HEK293 (cell line): ENCODE results near the gene STARD10.

Experiments used
- ELK4 ChIP-seq: IDR thresholded peaks from 2 replicates; pipeline ENCODE4 v1.6.1; 2011; ENCODE audit warnings: mild to moderate bottlenecking, low read depth, low read length, borderline replicate concordance
- GLI4 ChIP-seq: fragments of 450-650 bp; formaldehyde crosslinking; IDR thresholded peaks from 2 replicates; pipeline ENCODE4 v1.5.1; 2016; ENCODE audit warnings: missing biosample characterization, missing genetic modification characterization
- GLIS1 ChIP-seq: fragments of 450-650 bp; formaldehyde crosslinking; IDR thresholded peaks from 2 replicates; pipeline ENCODE4 v1.5.1; 2016; ENCODE audit warnings: missing biosample characterization, missing genetic modification characterization
- HOXD13 ChIP-seq: sonication (generic); formaldehyde crosslinking; IDR thresholded peaks from 2 replicates; pipeline ENCODE4 v1.8.0; 2022; ENCODE audit warnings: missing genetic modification reagents, borderline replicate concordance
- KLF8 ChIP-seq: fragments of 450-650 bp; formaldehyde crosslinking; IDR thresholded peaks from 2 replicates; pipeline ENCODE4 v1.5.1; 2016; ENCODE audit warnings: missing biosample characterization, missing genetic modification characterization
- OSR2 ChIP-seq: fragments of 450-650 bp; formaldehyde crosslinking; IDR thresholded peaks from 2 replicates; pipeline ENCODE4 v1.5.1; 2016; ENCODE audit warnings: missing biosample characterization, missing genetic modification characterization
- RBAK ChIP-seq: fragments of 450-650 bp; formaldehyde crosslinking; IDR thresholded peaks from 2 replicates; pipeline ENCODE4 v1.5.1; 2016; ENCODE audit warnings: missing biosample characterization, missing genetic modification characterization
- SP2 ChIP-seq: fragments of 450-650 bp; formaldehyde crosslinking; IDR thresholded peaks from 2 replicates; pipeline ENCODE4 v1.5.1; 2016; ENCODE audit warnings: missing biosample characterization, missing genetic modification characterization
- TCF7L2 ChIP-seq: IDR thresholded peaks from 2 replicates; pipeline ENCODE4 v1.6.1; 2011; ENCODE audit warnings: low read depth, mild to moderate bottlenecking, inconsistent platforms, low read length, moderate library complexity, borderline replicate concordance
- ZBTB17 ChIP-seq: fragments of 450-650 bp; formaldehyde crosslinking; IDR thresholded peaks from 2 replicates; pipeline ENCODE4 v1.5.1; 2016; ENCODE audit warnings: missing biosample characterization, missing genetic modification characterization
- ZBTB20 ChIP-seq: fragments of 450-650 bp; formaldehyde crosslinking; IDR thresholded peaks from 2 replicates; pipeline ENCODE4 v1.5.1; 2016; ENCODE audit warnings: missing biosample characterization, missing genetic modification characterization
- ZBTB21 ChIP-seq: fragments of 450-650 bp; formaldehyde crosslinking; IDR thresholded peaks from 2 replicates; pipeline ENCODE4 v1.5.1; 2017; ENCODE audit warnings: missing biosample characterization, missing genetic modification characterization
- ZBTB26 ChIP-seq: fragments of 450-650 bp; formaldehyde crosslinking; optimal IDR thresholded peaks from 2 replicates; pipeline ENCODE3; 2016; ENCODE audit warnings: missing biosample characterization, mild to moderate bottlenecking, missing genetic modification characterization
- ZBTB6 ChIP-seq: fragments of 450-650 bp; formaldehyde crosslinking; IDR thresholded peaks from 2 replicates; pipeline ENCODE4 v1.5.1; 2017; ENCODE audit warnings: missing biosample characterization, missing genetic modification characterization
- ZBTB8A ChIP-seq: fragments of 450-650 bp; formaldehyde crosslinking; IDR thresholded peaks from 2 replicates; pipeline ENCODE4 v1.5.1; 2016; ENCODE audit warnings: missing biosample characterization, missing genetic modification characterization
- ZFP3 ChIP-seq: fragments of 450-650 bp; formaldehyde crosslinking; IDR thresholded peaks from 2 replicates; pipeline ENCODE4 v1.5.1; 2016; ENCODE audit warnings: low read depth, missing biosample characterization, missing genetic modification characterization
- ZNF146 ChIP-seq: fragments of 450-650 bp; formaldehyde crosslinking; IDR thresholded peaks from 2 replicates; pipeline ENCODE4 v1.5.1; 2016; ENCODE audit warnings: missing biosample characterization, missing genetic modification characterization
- ZNF16 ChIP-seq: fragments of 450-650 bp; formaldehyde crosslinking; IDR thresholded peaks from 2 replicates; pipeline ENCODE4 v1.5.1; 2016; ENCODE audit warnings: low read depth, missing biosample characterization, missing genetic modification characterization
- ZNF174 ChIP-seq: fragments of 450-650 bp; formaldehyde crosslinking; IDR thresholded peaks from 2 replicates; pipeline ENCODE4 v1.5.0; 2017; ENCODE audit warnings: missing biosample characterization, mild to moderate bottlenecking, missing genetic modification characterization
- ZNF248 ChIP-seq: fragments of 450-650 bp; formaldehyde crosslinking; IDR thresholded peaks from 2 replicates; pipeline ENCODE4 v1.5.1; 2017; ENCODE audit warnings: missing biosample characterization, missing genetic modification characterization
- ZNF311 ChIP-seq: fragments of 450-650 bp; formaldehyde crosslinking; IDR thresholded peaks from 2 replicates; pipeline ENCODE4 v1.5.1; 2017; ENCODE audit warnings: missing biosample characterization, missing genetic modification characterization, borderline replicate concordance
- ZNF341 ChIP-seq: fragments of 450-650 bp; formaldehyde crosslinking; IDR thresholded peaks from 2 replicates; pipeline ENCODE4; 2016; ENCODE audit warnings: low read depth, missing biosample characterization, missing genetic modification characterization
- ZNF404 ChIP-seq: fragments of 450-650 bp; formaldehyde crosslinking; IDR thresholded peaks from 2 replicates; pipeline ENCODE4 v1.5.1; 2017; ENCODE audit warnings: missing biosample characterization, missing genetic modification characterization
- ZNF426 ChIP-seq: fragments of 450-650 bp; formaldehyde crosslinking; IDR thresholded peaks from 2 replicates; pipeline ENCODE4 v1.5.1; 2017; ENCODE audit warnings: missing biosample characterization, missing genetic modification characterization, mild to moderate bottlenecking, inconsistent platforms, moderate library complexity
- ZNF544 ChIP-seq: fragments of 450-650 bp; formaldehyde crosslinking; IDR thresholded peaks from 2 replicates; pipeline ENCODE4 v1.5.0; 2017; ENCODE audit warnings: missing biosample characterization, missing genetic modification characterization
- ZNF558 ChIP-seq: fragments of 450-650 bp; formaldehyde crosslinking; IDR thresholded peaks from 2 replicates; pipeline ENCODE4 v1.5.1; 2016; ENCODE audit warnings: missing biosample characterization, missing genetic modification characterization
- ZNF571 ChIP-seq: fragments of 450-650 bp; formaldehyde crosslinking; IDR thresholded peaks from 2 replicates; pipeline ENCODE4 v1.5.0; 2017; ENCODE audit warnings: missing biosample characterization, missing genetic modification characterization
- ZNF585B ChIP-seq: fragments of 450-650 bp; formaldehyde crosslinking; IDR thresholded peaks from 2 replicates; pipeline ENCODE4 v1.5.1; 2016; ENCODE audit warnings: missing biosample characterization, missing genetic modification characterization
- ZNF596 ChIP-seq: fragments of 450-650 bp; IDR thresholded peaks from 2 replicates; pipeline ENCODE4 v1.5.0; 2018; ENCODE audit warnings: missing biosample characterization, mild to moderate bottlenecking, missing genetic modification characterization, moderate library complexity
- ZNF629 ChIP-seq: fragments of 450-650 bp; formaldehyde crosslinking; IDR thresholded peaks from 2 replicates; pipeline ENCODE4 v1.5.1; 2017; ENCODE audit warnings: missing biosample characterization, missing genetic modification characterization
- ZNF670 ChIP-seq: fragments of 450-650 bp; formaldehyde crosslinking; IDR thresholded peaks from 2 replicates; pipeline ENCODE4 v1.5.1; 2016; ENCODE audit warnings: missing biosample characterization, missing genetic modification characterization, low read depth
- ZNF707 ChIP-seq: fragments of 450-650 bp; formaldehyde crosslinking; IDR thresholded peaks from 2 replicates; pipeline ENCODE4 v1.5.1; 2016; ENCODE audit warnings: missing biosample characterization, missing genetic modification characterization
- ZNF747 ChIP-seq: fragments of 450-650 bp; formaldehyde crosslinking; IDR thresholded peaks from 2 replicates; pipeline ENCODE4 v1.5.1; 2016; ENCODE audit warnings: missing biosample characterization, missing genetic modification characterization
- ZNF768 ChIP-seq: fragments of 450-650 bp; formaldehyde crosslinking; IDR thresholded peaks from 2 replicates; pipeline ENCODE4 v1.5.1; 2018; ENCODE audit warnings: missing biosample characterization, mild to moderate bottlenecking, missing genetic modification characterization
- ZNF777 ChIP-seq: fragments of 450-650 bp; formaldehyde crosslinking; IDR thresholded peaks from 2 replicates; pipeline ENCODE4 v1.5.1; 2017; ENCODE audit warnings: missing biosample characterization, missing genetic modification characterization, borderline replicate concordance
- TF ChIP-seq, protein P1 (sequence below): fragments of 450-650 bp; formaldehyde crosslinking; IDR thresholded peaks from 2 replicates; pipeline ENCODE4 v1.5.1; 2016; ENCODE audit warnings: missing biosample characterization, missing genetic modification characterization

STARD10 gene

GRCh38 chr11:72724851-72725723, 68.8 kb downstream of the STARD10 start (continued):
- TF ChIP-seq ZNF426 (no peak), ZNF596 (tag by site-specific recombination) (peak; percentile 99), ZBTB8A (no peak), ZNF777 (tag by site-specific recombination) (no peak), ZBTB26 (tag by site-specific recombination) (peak; percentile 13), ZNF146 (tag by site-specific recombination) (no peak), ZFP3 (tag by site-specific recombination) (no peak), ZNF558 (tag by site-specific recombination) (no peak), OSR2 (no peak), ZNF768 (no peak), ZNF571 (tag by site-specific recombination) (no peak), ZBTB17 (tag by site-specific recombination) (0 out of 2 replicates have a peak, but pooled peaks have one; percentile 31), GLI4 (tag by site-specific recombination) (no peak), ZNF404 (tag by site-specific recombination) (no peak), KLF8 (tag by site-specific recombination) (peak; percentile 47; the same call in 1 of the 2 replicates), ZBTB21 (tag by site-specific recombination) (no peak), ZNF311 (tag by site-specific recombination) (no peak), ZNF585B (tag by site-specific recombination) (no peak), ZBTB20 (tag by site-specific recombination) (no peak), ZNF747 (no peak), HOXD13 (no peak), ZNF174 (no peak), ZNF629 (tag by site-specific recombination) (no peak), RBAK (tag by site-specific recombination) (no peak), ELK4 (no peak), SP2 (tag by site-specific recombination) (no peak), ZNF16 (tag by site-specific recombination) (no peak), GLIS1 (tag by site-specific recombination) (peak; percentile 27; the same call in 1 of the 2 replicates), ZNF707 (tag by site-specific recombination) (no peak), ZBTB6 (tag by site-specific recombination) (no peak), ZNF341 (no peak), ZNF248 (no peak), TCF7L2 (no peak), ZNF544 (tag by site-specific recombination) (no peak), ZNF670 (tag by site-specific recombination) (no peak)
- TF ChIP-seq, protein P1, sequence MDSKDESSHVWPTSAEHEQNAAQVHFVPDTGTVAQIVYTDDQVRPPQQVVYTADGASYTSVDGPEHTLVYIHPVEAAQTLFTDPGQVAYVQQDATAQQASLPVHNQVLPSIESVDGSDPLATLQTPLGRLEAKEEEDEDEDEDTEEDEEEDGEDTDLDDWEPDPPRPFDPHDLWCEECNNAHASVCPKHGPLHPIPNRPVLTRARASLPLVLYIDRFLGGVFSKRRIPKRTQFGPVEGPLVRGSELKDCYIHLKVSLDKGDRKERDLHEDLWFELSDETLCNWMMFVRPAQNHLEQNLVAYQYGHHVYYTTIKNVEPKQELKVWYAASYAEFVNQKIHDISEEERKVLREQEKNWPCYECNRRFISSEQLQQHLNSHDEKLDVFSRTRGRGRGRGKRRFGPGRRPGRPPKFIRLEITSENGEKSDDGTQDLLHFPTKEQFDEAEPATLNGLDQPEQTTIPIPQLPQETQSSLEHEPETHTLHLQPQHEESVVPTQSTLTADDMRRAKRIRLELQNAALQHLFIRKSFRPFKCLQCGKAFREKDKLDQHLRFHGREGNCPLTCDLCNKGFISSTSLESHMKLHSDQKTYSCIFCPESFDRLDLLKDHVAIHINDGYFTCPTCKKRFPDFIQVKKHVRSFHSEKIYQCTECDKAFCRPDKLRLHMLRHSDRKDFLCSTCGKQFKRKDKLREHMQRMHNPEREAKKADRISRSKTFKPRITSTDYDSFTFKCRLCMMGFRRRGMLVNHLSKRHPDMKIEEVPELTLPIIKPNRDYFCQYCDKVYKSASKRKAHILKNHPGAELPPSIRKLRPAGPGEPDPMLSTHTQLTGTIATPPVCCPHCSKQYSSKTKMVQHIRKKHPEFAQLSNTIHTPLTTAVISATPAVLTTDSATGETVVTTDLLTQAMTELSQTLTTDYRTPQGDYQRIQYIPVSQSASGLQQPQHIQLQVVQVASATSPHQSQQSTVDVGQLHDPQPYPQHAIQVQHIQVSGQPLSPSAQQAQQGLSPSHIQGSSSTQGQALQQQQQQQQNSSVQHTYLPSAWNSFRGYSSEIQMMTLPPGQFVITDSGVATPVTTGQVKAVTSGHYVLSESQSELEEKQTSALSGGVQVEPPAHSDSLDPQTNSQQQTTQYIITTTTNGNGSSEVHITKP (tag by site-specific recombination) = peak; percentile 68
